NCI-H2196 treated with DMSO at 0.1 percent for 48 hours (cell line): ENCODE results near the gene N4BP3.

ENCODE experiments used
- DNase-seq: peaks from one replicate; lab custom pipeline; 2025; ENCODE audit not compliant: unreplicated experiment; lab: John Stamatoyannopoulos, UW

Gene N4BP3

DNA sequence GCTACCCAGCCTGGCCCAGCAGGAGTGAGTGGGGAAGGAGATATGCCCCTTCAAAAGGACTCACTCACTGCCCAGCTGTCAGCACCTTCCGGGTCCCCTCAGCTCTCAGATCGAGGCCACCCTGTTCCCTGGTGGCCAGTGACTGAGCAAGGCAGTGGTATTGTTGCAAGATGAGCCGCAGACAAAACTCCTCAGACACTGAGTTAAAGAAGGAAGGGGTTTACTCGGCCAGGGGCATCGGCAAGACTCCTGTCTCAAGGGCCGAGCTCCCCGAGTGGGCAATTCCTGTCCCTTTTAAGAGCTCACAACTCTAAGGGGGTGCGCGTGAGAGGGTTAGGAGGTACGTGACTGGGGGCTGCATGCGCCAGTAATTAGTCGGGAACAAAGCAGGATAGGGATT is 9.7 kb upstream of the N4BP3 start:
- no peak for DNase-seq

DNA sequence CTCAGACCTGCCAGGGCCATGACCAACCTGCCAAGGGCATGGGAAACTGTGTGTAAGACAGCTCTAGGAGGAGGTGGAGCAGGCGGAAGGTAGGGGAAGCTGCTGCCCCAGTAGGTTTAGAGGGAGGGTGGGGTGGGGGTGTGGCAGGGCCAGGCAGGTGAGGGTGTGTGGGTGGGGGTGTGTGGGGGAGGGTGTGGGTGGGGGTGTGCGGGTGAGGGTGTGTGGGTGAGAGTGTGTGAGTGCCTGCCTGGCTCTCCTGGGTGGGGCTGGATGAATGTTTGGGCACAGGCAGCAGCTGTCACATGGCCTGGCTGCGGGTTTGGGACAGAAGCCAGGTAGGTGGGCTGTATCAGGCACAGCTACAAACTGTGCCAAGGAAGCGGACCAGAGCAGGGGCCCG is 8.8 kb upstream of the N4BP3 start:
- no peak for DNase-seq

DNA sequence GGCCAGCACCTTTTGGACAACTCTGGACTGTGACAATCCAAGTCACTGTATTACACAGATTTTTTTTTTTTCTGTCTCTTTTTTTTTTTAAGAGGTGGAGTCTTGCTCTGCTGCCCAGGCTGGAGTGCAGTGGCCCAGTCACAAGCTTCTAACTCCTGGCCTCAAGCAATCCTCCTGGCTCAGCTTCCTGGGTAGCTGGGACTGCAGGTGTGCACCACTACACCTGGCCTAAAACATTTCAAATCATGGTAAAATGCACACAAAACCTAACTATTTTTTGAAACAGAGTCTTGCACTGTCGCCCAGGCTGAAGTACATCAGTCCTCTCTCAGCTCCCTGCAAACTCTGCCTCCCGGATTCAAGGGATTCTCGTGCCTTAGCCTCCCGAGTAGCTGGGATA is 7.2 kb upstream of the N4BP3 start:
- DNase-seq: no peak

DNA sequence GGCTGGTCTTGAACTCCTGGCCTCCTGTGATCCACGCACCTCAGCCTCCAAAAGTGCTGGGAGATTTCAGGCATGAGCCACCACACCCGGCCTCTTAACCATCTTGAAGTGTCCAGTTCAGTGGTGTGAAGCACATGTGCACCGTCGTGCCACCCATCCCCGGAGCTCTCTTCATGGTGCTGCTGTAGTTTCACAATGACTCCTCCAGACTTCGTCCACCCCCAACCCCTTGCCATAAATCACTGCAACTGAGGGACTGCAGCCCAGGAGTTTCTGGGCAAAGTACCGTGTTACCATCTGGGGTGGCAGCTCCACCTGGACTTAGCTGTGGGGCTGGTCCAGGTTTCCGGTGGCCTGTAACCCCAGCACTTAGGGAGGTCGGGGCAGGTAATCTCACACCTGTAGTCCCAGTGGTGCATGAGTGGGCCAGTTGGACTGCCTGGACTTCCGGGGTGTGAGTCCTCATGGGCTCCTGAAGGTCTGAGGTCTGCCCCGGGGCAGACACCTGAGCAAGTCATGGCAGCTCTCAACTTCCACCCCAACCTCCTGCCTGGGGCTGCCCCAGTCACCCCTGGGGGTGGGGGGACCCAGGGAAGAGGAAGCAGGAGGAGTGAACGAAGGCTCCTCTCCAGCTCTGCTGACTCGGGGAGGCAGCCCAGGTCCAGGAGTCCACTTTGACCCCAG is 6.6 kb upstream of the N4BP3 start:
- DNase-seq: no peak

DNA sequence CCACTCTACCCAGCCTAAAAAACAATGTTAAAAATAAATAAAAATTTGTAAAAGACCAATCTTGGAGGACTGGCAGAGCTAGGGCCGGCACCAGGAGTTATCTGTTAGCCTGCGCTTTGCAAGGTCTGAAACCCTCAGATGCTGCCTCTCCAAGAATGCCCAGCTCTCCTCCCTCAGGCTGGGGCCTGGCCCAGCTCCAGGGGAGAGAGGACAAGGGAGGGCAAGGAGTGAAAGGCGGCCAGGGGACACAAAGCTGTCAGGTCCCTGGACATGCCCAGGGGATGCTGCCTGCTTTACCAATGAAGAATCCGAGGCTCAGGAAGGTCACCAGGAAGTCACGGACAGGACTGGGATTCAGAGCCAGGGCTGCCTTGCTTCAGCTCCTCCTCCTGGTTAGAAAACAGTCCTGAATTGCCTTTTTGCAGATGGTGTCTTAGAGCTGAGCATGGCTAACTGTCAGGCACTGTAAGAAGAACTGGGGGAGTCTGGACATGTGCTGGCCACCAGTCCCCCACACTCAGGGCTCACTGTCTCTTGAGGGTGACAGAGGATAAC is 5.5 kb upstream of the N4BP3 start:
- no peak for DNase-seq

DNA sequence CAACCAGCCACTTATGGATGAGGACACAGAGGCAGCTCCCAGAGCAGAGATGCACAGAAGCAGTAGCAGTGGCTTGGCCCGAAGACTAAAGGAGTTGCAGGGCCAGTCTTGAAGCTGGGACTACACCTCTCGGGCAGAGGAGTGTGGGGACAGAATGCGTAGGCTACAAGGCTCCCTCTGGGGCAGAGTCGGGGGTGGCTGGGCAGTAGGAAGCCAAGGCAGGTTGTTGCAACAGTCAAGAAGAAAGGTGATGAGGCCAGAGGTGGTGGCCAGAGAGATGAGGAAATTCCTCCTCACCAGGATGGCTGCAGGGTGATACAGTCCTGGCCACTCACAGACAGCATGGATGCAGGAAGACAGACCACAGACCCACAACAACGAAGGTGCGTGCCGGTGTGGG is 4.9 kb upstream of the N4BP3 start:
- no peak for DNase-seq

DNA sequence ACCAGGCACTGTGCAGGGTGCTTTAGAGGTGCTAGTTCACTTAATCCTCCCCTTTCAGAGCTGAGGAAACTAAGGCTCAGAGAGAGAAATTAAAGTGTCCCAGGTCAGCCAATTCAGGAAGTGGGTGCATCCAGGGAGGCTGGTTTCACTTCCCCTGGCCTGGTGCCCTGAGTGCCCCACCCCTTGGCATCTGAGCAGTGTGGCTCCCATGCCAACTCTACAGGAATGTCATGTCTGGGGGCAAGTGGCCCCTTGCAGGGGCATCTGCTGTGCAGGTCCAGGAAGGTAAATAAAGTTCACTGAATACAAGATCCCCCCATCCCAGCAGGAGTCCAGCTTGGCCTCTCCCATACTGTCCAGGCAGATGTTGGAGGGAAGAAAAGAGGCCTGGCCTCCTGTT is 4.4 kb upstream of the N4BP3 start:
- no peak for DNase-seq

DNA sequence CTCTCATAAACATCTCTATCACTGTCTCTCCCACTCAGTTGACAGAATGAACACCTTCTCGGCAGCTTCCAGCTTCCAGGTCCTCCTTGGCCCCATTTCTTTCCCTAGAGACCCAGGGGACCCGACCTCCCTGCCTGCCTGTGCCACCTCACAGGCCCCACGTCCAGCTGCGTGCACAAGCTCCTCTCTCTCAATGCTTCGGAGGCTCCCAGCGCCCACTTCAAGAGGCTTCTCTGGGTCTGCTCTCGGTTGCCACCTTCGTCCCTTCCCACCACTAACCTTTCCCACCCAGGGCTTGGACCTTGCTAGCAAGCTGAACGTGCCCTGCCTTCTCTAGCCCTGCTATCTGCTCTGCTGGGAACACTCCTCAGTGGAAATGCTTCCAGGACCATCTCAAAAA is 2.8 kb upstream of the N4BP3 start:
- DNase-seq: no peak

DNA sequence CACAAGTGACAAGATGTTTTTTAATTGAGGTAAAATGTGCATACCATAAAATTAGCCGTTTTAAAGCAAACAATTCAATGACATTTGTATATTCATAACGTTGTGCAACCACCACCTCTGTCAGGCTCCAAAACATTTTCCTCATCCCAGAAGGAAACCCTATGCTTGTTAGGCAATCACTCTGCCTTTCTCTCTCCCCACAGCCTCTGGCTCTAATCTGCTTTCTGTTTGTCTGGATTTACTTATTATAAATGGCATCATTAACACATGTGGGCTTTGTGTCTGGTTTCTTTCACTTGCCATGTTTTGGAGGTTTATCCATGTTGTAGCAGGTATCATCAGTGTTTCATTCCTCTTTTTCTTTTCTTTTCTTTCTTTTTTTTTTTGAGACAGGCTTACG is 1.4 kb upstream of the N4BP3 start:
- DNase-seq: no peak

DNA sequence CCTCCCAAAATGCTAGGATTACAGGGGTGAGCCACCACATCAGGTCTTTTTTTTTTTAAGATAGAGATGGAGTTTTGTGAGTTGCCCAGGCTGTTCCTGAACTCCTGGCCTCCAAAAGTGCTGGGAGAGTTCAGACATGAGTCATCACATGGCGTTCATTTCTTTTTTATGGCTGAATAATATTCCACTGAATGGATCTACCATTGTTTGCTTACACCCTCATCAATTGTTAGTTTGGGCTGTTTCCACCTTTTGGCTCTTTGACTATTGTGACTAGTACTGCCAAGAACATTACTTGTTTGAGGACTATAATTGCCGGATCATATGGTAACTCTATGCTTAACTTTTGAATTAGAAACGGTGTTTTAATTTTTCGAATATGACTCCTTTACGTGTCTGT is 787 bp upstream of the N4BP3 start:
- DNase-seq: no peak

DNA sequence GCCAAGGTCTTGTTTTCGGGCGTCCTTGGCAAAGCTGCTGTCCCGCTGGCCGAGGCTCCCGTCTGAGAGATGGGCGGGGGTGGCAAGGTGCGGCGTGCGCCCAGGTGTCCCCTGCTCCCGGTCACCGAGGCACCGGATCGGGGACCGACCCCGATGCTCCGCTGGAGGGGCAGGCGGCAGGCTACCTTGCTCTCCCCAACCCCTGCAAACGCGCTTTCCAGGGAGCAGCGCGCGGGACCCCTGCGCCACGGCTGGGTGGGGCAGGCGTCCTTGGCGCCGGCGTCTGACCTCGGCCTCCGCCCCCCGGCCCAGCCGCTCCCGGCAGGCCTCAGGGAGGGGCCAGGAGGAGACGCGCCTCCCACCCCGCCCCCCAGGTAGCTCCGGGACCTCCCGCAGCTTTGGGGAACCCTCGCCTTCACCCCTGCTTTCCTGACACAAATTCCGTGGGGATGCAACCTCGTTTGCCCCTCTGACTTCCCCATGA is 551 bp downstream of the N4BP3 start:
- no peak for DNase-seq

DNA sequence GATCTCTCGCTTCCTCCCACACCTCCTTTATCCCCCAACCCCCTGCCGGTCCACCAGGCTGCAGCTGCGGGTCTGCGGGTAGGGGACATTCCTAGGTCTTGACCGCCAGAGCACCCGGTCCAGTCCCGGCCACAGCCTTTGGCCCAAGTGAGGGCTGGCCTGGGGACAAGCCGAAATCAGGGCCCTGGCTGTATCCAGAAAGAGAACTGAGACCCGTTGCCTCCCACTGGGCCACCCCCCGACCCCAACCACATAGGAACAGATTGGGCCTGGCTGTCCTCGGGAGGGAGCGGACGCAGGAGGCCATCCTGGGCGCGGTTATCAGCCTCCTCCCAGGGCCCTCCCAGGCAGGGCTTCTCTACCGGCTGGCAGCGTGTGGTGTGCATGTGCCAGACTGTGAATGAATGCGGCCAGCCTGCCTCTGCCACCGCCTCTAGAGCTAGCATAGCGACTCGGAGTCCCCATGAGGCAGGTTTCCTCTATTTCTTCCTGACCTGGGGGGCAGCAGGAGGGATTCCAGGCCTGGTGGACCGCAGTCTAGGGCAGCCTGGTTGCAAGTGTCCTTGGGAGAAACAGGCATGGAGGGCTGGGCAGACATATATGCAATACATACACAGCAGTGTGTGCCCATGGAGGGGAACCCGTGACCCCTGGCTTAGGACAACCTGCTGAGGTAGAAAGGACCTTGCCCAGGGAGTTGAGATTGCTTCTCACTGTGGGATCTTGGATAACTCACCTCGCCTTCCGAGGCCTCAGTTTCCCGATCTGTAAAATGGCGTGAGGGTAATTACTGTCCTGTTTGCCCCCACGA is 1.2 kb downstream of the N4BP3 start:
- DNase-seq: no peak

DNA sequence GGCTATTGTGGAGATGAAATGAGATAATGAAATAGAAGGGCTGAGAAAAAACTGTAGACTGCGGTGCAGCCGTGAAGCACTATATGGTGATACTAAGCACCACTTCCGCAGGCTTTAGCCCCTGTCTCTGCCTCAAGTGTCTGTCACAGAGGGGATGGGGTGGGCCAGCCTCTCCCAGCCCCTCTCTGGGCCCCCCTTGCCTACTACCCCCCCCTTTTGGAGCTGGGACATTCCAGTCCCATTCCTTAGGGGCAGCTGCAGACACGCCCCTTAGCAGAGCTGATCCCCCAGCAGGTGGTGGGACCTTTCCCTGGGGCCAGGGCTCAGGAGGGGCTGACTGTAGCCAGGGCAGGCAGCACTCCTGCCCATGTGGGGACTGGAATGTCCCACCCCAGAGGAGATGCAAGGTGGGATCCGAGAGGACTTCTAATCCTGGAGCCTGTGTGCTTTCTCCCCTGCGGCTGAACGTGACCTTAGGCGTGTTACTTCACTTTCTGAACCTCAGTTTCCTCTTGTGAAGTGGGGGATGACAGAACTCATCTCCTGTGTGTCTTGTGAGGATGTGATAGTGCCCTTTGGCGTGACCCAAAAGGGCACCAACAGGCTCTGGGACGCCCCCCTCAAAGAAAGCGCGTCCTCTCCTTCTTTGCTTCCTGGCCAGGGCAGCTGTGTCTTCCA is 1.9 kb downstream of the N4BP3 start:
- no peak for DNase-seq

DNA sequence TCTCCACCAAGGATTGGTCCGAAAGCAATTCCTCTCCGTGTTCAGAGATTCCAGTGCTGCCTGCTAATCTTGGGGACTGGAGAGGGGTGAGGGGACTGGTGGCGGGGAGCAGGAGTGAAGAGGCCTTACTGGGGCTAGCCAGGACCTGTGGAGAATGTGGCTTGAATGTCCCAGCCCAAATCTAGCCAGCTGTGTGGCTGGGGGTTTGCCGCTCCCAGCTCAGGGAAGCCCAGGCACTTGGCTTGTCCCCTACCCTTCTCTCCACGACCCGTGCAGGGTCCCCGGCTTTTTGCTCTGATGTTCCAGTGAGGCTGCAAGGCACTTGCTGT is 2.4 kb downstream of the N4BP3 start:
- DNase-seq: no peak

DNA sequence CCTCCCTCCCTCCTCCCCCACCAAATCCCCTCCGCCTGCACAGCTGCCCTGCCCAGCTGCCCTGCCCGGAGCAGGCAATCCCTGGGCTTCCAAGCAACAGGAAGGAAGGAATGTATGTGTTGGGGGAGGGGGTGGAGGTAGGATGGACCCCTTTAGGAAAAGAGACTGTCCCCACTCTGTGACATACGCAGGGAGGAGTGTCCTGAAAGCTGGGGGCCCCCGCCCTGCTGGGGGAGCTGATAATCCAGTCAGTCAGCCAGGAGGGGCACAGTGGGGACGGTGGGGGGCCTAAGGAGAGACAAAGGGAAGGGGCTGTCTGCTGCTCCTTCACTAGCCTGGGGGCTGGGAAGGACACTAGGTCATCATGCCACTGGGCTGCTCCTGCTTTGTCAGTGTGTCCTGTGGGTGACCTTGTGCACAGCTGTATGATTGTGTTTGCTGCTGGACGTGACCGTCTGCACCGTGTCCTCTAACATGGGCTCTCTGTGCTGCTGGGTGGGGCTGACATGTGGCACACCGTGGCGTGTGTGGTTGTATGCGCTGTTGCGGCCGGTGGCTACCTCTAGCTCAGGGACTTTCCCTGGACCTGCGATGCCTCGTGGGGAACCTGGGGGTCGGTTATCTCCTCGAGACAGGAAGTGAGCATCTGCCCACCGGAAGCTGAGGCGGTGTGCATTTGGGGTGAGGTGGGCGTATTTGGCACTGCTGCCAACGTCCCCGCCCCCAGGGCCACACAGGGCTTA is 3.0 kb downstream of the N4BP3 start:
- DNase-seq: no peak

DNA sequence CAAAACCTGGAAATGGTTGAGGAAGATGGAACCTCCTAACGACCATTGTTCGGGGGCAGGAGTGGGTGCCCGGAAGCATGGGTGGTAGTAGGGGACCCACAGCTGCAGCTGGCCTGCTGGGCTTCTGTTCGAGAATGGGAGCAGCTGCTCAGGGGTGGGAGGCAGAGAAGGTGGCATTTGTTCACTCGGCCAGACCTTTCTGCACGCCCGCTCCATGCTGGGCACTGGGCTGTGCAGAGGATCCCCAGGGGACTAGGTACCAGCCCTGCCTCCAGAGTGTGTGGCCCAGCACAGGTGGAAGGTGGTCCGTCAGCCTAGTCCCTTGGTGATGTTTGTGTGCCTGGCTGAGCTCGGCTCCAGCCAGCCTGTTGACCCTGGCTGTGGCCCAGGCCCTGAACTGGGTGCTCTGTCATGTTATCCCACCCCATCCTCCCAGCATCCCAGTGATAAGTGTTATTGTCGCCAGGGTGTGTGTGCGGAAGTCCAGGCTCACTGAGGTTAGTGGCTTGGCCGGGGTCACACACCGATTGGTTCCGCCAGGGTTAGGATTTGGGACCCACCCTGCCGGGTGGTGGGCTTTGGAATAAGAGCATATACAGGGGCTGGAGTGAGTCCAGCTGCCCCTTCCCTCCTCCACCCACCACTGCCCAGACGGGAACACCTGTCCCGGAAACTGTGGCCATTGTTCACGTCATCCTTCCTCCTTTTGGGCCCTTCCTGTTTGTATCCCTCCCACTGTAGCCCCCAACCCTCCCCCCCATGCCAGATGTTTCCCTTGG is 4.8 kb downstream of the N4BP3 start:
- DNase-seq: no peak

DNA sequence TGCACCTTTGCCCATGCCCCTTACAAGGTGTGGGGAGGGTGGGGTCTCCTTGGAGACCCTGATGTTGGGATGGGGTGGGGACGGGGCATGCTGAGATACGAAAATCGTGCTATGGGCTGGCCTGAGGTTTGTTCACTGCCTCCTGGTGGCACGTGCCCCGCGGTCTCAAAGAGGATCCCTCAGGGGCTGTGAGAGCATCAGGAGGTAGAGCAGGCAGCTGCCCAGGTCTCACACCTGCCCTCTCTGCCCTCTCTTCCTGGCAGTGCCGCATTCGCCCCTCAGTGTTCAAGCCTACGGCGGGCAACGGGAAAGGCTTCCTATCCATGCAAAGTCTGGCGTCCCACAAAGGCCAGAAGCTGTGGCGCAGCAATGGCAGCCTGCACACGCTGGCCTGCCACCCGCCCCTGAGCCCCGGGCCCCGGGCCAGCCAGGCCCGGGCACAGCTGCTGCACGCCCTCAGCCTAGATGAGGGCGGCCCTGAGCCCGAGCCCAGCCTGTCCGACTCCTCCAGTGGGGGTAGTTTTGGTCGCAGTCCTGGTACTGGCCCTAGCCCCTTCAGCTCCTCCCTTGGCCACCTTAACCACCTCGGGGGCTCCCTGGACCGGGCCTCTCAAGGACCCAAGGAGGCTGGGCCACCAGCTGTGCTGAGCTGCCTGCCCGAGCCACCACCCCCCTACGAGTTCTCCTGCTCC is 6.7 kb downstream of the N4BP3 start:
- no peak for DNase-seq

DNA sequence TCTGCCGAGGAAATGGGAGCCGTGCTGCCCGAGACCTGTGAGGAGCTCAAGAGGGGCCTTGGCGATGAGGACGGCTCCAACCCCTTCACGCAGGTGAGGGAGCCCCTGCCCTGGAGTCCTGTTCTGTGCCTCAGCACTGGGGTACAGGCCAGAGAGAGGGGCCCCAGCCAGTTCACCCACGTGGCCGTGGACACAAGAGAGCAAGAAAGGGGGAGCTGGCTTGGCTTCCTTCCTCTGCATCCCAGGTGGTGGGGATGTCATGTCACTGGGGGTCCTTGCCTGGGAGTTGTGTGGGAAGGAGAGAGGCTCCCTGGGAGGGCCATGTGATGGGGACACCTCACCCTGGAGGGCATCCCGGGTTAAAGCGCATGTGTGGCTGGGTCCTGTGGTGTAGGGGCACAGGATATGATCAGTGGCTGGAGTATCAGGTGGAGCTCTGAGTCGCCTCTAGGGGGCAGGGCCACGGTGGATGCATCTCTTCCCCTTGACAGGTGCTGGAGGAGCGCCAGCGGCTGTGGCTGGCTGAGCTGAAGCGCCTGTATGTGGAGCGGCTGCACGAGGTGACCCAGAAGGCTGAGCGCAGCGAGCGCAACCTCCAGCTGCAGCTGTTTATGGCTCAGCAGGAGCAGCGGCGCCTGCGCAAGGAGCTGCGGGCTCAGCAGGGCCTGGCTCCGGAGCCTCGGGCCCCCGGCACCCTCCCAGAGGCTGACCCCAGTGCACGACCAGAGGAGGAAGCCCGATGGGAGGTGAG is 7.5 kb downstream of the N4BP3 start:
- DNase-seq: peak; percentile 92
